HEK293T (cell line): ENCODE data around the gene UGT1A7.

Experiments
- CTCF ChIA-PET: fragments of 350-600 bp; formaldehyde crosslinking; extraction: SDS; loops from one replicate; lab custom pipeline; 2021; ENCODE audit warnings: antibody characterized with exemption, inconsistent platforms; lab: Yijun Ruan, JAX
- POLR2A ChIA-PET: fragments of 350-600 bp; formaldehyde crosslinking; extraction: SDS; loops from one replicate; lab custom pipeline; 2020; ENCODE audit warnings: antibody characterized with exemption, inconsistent platforms; lab: Yijun Ruan, JAX
- DNase-seq: peaks from one replicate; pipeline ENCODE4 v3.0.0; 2012; ENCODE audit warnings: mixed read lengths; ENCODE audit errors: extremely low spot score
- ARNT ChIP-seq: fragments of 450-650 bp; IDR thresholded peaks from 2 replicates; pipeline ENCODE4 v1.6.1; 2017; ENCODE audit warnings: mild to moderate bottlenecking
- BHLHE40 ChIP-seq: fragments of 450-650 bp; IDR thresholded peaks from 2 replicates; pipeline ENCODE4 v1.6.1; 2016; ENCODE audit warnings: mild to moderate bottlenecking, moderate library complexity, borderline replicate concordance
- CTBP1 ChIP-seq: fragments of 450-650 bp; IDR thresholded peaks from 2 replicates; pipeline ENCODE4 v1.6.1; 2016; ENCODE audit warnings: borderline replicate concordance
- ELF4 ChIP-seq: fragments of 450-650 bp; IDR thresholded peaks from 2 replicates; pipeline ENCODE4 v1.6.1; 2017; ENCODE audit warnings: antibody characterized with exemption
- FOXA1 ChIP-seq: fragments of 450-650 bp; IDR thresholded peaks from 2 replicates; pipeline ENCODE4 v1.6.1; 2016; ENCODE audit warnings: mild to moderate bottlenecking
- FOXK2 ChIP-seq: fragments of 450-650 bp; IDR thresholded peaks from 2 replicates; pipeline ENCODE4 v1.6.1; 2016; ENCODE audit warnings: mild to moderate bottlenecking
- FOXM1 ChIP-seq: fragments of 450-650 bp; IDR thresholded peaks from 2 replicates; pipeline ENCODE4 v1.6.1; 2017; ENCODE audit warnings: mild to moderate bottlenecking, borderline replicate concordance
- HDGF ChIP-seq: fragments of 450-650 bp; IDR thresholded peaks from 2 replicates; pipeline ENCODE4 v1.6.1; 2017; ENCODE audit warnings: antibody characterized with exemption, borderline replicate concordance
- L3MBTL2 ChIP-seq: fragments of 450-650 bp; conservative IDR thresholded peaks from 2 replicates; pipeline ENCODE4 v1.6.1; 2016; ENCODE audit warnings: mild to moderate bottlenecking
- LEF1 ChIP-seq: fragments of 450-650 bp; IDR thresholded peaks from 2 replicates; pipeline ENCODE4 v1.6.1; 2017; ENCODE audit warnings: mild to moderate bottlenecking, borderline replicate concordance
- NFRKB ChIP-seq: fragments of 450-650 bp; IDR thresholded peaks from 2 replicates; pipeline ENCODE4 v1.6.1; 2016; ENCODE audit warnings: mild to moderate bottlenecking, moderate library complexity
- SP1 ChIP-seq: fragments of 450-650 bp; IDR thresholded peaks from 2 replicates; pipeline ENCODE4 v1.6.1; 2017
- SUZ12 ChIP-seq: fragments of 450-650 bp; IDR thresholded peaks from 2 replicates; pipeline ENCODE4 v1.6.1; 2016; ENCODE audit warnings: mild to moderate bottlenecking
- TARDBP ChIP-seq: fragments of 450-650 bp; IDR thresholded peaks from 2 replicates; pipeline ENCODE4 v1.6.1; 2016
- ZNF384 ChIP-seq: fragments of 450-650 bp; IDR thresholded peaks from 2 replicates; pipeline ENCODE4 v1.6.1; 2016
- TF ChIP-seq, protein P1 (sequence below): fragments of 450-650 bp; IDR thresholded peaks from 2 replicates; pipeline ENCODE4 v1.6.1; 2016

UGT1A7 gene

DNA sequence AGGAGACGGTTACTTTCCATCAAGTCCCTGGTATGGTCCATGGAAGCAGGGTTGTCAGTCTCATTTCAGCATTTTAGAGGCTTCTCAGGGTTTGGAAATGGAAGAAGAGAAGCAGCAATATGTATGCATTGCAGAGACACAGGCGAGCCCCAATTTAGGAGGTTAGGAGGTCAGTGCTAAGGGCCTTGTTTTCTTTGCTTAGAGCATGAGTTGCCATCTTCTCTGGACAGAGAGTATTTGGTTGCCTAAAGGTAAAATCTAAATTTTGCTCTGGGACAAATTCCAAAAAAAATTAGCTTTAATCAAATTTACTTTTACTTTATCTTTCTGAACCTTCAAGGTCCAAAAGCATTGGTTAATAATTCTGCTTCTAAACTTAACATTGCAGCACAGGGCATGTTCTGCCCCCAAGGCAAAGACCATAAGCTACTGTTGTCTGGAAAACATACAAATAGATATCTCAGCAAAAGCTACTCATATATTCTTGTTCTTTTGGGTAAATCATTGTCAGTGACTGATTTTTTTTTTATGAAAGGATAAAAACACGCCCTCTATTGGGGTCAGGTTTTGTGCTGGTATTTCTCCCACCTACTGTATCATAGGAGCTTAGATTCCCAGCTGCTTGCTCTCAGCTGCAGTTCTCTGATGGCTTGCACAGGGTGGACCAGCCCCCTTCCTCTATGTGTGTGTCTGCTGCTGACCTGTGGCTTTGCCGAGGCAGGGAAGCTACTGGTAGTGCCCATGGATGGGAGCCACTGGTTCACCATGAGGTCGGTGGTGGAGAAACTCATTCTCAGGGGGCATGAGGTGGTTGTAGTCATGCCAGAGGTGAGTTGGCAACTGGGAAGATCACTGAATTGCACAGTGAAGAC is 10.2 kb upstream of the UGT1A7 start, which contains the start of gene UGT1A9:
UGT1A9 (plus strand) TSS at position 609 of the 872 bp plus-strand sequence; CDS start at position 646, 37 bp downstream.
- POLR2A ChIA-PET, result no interaction called here
- TF ChIP-seq TARDBP (no peak), ARNT (no peak), BHLHE40 (no peak), FOXK2 (no peak), L3MBTL2 (no peak), ELF4 (no peak), SUZ12 (no peak)
- TF ChIP-seq, protein P1, sequence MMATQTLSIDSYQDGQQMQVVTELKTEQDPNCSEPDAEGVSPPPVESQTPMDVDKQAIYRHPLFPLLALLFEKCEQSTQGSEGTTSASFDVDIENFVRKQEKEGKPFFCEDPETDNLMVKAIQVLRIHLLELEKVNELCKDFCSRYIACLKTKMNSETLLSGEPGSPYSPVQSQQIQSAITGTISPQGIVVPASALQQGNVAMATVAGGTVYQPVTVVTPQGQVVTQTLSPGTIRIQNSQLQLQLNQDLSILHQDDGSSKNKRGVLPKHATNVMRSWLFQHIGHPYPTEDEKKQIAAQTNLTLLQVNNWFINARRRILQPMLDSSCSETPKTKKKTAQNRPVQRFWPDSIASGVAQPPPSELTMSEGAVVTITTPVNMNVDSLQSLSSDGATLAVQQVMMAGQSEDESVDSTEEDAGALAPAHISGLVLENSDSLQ, result no peak
- DNase-seq, result no peak
- CTCF ChIA-PET, result no interaction called here

GRCh38 chr2:233672886-233673285 is 8.8 kb upstream of the UGT1A7 start:
- no peak for DNase-seq
- no peak for TF ChIP-seq FOXM1
- ChIA-PET CTCF (no interaction called here), POLR2A (no interaction called here)

GRCh38 chr2:233673896-233674295 is 7.8 kb upstream of the UGT1A7 start:
- no peak for DNase-seq
- ChIA-PET POLR2A (no interaction called here), CTCF (no interaction called here)
- TF ChIP-seq BHLHE40 (no peak), LEF1 (no peak), CTBP1 (no peak), FOXA1 (no peak), FOXK2 (no peak), ARNT (no peak), FOXM1 (no peak), TARDBP (no peak), SP1 (no peak), HDGF (no peak), L3MBTL2 (no peak), ZNF384 (no peak), SUZ12 (no peak), ELF4 (no peak), NFRKB (no peak)
- TF ChIP-seq, protein P1, result no peak

DNA sequence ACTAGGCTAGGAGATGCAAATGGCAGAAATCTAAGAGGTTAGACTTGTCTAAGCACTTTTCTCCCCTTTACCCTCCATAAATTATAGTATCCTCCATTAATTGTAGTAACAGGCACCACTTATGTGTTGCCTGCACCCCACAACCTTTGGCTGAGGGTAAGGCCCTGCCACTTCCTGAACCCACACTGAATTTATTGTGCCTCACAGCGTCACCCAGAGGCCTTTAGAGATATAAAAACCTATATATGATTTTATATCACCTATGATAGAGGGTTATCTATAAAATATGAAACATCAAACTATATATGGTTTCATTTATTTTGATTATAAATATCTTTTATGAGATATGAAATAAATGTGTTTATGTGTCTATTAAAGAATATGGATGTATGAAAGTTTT is 7.4 kb upstream of the UGT1A7 start:
- POLR2A ChIA-PET, result no interaction called here
- CTCF ChIA-PET, result no interaction called here
- TF ChIP-seq BHLHE40 (no peak), ZNF384 (no peak), CTBP1 (no peak), SUZ12 (no peak)
- DNase-seq, result no peak

DNA sequence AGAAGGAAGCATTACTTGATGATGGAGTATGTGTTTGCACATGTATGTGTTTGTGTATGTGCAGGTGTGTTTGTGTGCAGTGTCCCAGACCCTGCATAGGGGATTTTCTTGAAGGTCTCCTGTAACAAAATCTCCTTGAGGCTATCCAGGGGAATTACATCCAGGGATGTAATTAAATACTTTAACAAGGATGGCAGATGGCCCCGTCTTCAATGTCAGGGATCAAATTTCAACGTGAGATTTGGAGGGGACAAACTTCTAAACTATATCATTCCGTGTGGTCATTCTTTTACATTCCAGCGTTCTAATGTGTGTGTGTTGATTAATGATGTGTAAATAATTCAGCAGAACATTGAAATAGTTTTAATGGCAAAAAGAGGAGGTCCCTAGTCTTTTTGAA is 6.7 kb upstream of the UGT1A7 start:
- TF ChIP-seq HDGF (no peak), CTBP1 (no peak), LEF1 (no peak), NFRKB (no peak), SUZ12 (no peak), ELF4 (no peak), ARNT (no peak), TARDBP (no peak), SP1 (no peak), BHLHE40 (no peak), FOXM1 (no peak), ZNF384 (no peak), FOXA1 (no peak), L3MBTL2 (no peak), FOXK2 (no peak)
- TF ChIP-seq, protein P1, result no peak
- POLR2A ChIA-PET, result no interaction called here
- DNase-seq, result peak; percentile 18
- CTCF ChIA-PET, result no interaction called here

- no peak for TF ChIP-seq SP1
- TF ChIP-seq SUZ12, result no peak
- no peak for TF ChIP-seq FOXK2
- TF ChIP-seq TARDBP, result no peak
- no peak for TF ChIP-seq ARNT
- TF ChIP-seq CTBP1, result no peak
- ChIA-PET POLR2A (no interaction called here), CTCF (no interaction called here)
- no peak for DNase-seq
These were observed 5.7 kb upstream of the UGT1A7 start for GRCh38 chr2:233676046-233676445.

- ChIA-PET POLR2A (no interaction called here), CTCF (no interaction called here)
These were observed 2.5 kb upstream of the UGT1A7 start for GRCh38 chr2:233679196-233679595.

More at GRCh38 chr2:233679196-233679595, 2.5 kb upstream of the UGT1A7 start:
- DNase-seq, result no peak
- TF ChIP-seq ELF4 (no peak), CTBP1 (no peak), ZNF384 (no peak), NFRKB (no peak), BHLHE40 (no peak), FOXA1 (no peak), L3MBTL2 (no peak), SP1 (no peak), TARDBP (no peak), FOXK2 (no peak), SUZ12 (no peak), HDGF (no peak), ARNT (no peak), FOXM1 (no peak), LEF1 (no peak)
